Colon (tissue), 2 donors: ENCODE data around the gene SLC35F3.
"Not testable (repeated sequence)": the region's sequence is repeated elsewhere in the genome, so short reads cannot be mapped to it uniquely, and the experiment has no call there.

ENCODE experiments used
- FAIRE-seq: peaks from 2 replicates; lab custom pipeline; 2012; peaks lifted over from hg19 to GRCh38; lab: Jason Lieb, UNC
- donor health status: control.
- donor health status: control.

Gene SLC35F3

DNA sequence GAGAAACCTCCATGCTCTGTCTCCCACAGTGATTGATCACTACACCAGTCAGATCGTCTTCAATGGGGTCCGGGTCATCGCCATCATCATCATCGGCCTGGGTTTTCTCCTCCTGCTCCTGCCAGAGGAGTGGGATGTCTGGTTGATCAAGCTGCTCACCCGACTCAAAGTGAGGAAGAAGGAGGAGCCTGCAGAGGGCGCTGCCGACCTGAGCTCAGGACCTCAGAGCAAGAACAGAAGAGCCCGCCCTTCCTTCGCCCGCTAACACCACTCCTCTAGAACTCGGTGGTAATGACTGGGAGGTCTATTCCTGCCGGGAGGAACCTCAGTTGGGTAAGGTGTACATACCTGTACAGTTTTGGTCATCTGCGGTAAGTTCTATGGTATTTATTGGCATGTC lies 418.5 kb downstream of the SLC35F3 start:
- no peak for FAIRE-seq

GRCh38 chr1:234324821-234325220 lies 420.3 kb downstream of the SLC35F3 start:
- FAIRE-seq = no peak

- FAIRE-seq = no peak
Measured at GRCh38 chr1:234325878-234326496, 421.5 kb downstream of the SLC35F3 start.

DNA sequence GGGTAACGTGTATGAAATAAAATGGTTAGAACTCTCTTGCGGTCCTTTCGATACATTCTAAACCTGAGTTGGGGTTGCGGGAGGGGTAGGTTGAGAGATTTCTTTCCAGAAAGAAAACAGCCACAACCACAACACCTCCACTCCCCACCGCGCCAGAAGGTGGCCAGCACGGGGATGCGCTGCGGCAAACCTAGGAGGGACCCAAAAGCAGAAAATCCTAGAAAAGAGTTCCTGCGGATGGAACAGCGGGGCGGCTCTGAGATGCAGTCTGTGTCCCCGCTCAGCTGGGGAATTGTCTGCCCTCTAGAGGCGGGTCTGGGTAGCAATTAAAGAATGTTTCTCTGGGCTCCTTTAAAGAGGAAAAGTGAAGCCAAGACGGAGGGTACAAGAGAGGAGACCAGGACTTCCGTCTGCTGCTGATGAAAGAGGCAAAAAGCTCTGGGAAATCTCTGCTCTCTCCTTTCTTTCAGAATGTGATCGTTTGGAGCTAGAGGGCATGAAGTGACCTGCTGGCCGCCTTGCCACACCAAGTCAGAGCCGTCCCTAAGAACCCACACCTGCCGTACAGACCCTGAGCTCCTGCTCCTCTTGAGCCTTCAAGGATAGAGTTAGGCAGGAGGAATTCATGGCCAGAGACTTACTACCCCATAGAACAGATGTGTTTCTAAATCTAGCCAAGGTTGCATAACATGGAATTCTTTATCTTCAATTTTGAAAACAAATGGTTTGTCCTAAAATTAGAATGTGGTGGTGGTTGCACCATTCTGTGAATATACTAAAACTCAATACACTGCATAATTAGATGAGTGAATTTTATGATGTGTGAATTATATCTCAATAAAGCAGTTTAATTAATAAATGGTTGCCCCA lies 422.3 kb downstream of the SLC35F3 start:
- FAIRE-seq = no peak

DNA sequence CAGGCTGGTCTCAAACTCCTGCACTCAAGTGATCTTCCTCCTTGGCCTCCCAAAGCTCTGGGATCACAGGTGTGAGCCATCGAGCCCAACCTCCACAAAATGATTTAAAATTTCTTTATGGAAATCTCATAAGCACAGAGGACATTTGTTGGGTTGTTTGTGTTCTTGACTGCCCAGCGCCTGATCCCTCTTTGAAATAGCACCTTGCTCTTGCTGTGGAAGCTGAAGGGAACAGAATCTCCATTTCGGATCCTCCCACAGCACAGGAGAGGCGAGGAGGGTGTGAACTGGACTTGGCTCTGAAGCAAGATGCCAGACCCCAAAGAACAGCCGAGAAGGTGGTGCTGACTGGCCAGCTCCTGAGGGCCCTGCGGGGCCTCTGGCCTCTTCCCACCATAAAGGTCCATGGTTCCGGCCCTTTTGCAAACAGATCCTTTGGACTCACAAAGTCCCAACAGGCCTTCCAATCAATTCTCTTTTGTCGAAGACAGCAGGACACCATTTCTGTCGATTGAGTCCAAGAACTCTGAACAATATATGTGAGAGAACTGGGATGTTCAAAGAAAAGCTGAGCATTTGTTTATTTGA lies 423.2 kb downstream of the SLC35F3 start:
- no peak for FAIRE-seq

GRCh38 chr1:234330843-234331215 lies 426.4 kb downstream of the SLC35F3 start:
- no peak for FAIRE-seq

GRCh38 chr1:234331507-234331906 lies 427.0 kb downstream of the SLC35F3 start:
- FAIRE-seq = no peak

- FAIRE-seq = no peak
Measured at GRCh38 chr1:234336359-234336758, 431.9 kb downstream of the SLC35F3 start.

DNA sequence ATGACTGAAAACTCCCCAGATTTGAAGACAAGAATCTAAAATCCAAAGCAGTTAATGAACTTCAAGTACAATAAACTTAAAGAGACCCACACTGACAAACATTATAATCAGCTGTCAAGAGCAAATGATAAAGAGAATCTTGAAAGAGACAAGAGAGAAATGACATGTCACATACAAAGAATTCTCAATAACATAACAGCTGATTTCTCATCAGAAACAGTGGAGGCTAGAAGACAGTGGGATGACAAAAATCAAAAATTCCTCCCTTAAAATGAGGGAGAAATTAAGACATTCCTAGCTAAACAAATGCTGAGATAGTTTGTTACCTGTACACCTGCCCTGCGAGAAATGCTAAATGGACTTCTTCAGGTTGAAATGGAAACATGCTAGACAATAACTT lies 432.8 kb downstream of the SLC35F3 start:
- no peak for FAIRE-seq

DNA sequence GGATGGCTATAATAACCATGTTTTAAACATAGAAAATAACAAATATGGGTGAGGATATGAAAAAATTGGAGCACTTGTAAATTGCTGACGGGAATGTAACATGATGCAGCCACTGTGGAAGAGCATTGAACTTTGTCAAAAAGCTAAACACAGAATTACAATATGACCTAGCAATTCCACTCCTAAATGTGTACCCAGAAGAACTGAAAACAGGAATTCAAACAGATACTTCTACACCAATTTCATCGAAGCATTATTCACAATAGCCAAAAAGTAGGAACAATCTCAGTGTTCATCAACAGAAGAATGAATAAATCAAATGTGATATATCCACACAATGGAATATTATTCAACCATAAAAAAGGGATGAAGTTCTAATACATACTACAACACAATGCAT lies 436.1 kb downstream of the SLC35F3 start:
- no peak for FAIRE-seq

GRCh38 chr1:234342774-234343173 lies 438.3 kb downstream of the SLC35F3 start:
- no peak for FAIRE-seq

GRCh38 chr1:234345237-234345636 lies 440.8 kb downstream of the SLC35F3 start:
- FAIRE-seq = no peak

DNA sequence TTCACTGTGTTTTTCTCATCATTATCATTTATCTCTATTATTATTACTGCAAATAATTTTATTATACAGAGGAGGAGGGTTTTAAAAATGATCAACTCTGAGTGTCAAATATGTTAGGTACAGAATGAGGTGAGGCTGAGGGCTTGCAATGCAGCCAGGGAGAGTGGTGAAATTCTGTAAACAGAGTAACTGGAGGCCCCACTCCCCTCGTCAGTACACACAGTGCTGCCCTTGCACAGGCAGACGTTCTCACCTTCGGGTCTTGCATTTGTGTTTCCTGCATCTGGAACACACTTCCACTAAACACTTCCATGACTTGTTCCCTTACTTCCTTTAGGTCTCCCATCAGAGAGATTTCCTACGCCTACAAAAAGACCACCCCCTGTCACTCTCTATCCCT lies 444.5 kb downstream of the SLC35F3 start:
- FAIRE-seq = no peak

DNA sequence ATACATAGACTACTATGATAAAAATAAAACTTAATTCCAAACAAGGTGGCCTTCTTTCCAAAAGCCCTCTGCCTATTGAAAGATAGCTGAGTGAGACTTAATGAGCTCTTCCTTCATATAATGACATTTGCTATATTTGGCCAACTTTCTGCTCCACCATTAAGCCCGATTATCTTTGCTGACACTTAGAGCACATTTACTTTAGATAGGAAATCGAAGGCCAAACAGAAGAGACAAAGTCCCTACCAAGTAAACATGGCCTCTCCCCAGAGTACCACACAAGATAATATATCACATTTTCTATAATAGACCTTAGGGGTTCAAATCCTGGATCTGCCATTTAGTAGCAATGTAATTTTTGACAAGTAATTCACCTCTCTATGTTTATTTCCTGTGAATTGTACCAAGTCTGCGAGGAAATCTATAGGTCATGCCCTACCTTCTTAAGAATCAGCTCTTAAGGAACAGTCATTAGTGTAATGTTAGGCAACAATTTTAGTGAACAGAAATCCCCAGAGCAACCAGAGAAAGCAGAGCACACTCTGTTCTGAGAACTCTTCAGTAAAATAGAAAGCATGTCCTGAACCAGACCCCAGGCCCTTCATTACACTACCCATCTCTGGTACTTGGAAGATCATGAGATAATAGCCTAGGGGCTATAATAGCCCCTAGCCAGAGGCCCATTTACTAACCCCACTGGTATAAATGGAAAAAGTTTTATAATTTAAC lies 451.5 kb downstream of the SLC35F3 start:
- FAIRE-seq = no peak

DNA sequence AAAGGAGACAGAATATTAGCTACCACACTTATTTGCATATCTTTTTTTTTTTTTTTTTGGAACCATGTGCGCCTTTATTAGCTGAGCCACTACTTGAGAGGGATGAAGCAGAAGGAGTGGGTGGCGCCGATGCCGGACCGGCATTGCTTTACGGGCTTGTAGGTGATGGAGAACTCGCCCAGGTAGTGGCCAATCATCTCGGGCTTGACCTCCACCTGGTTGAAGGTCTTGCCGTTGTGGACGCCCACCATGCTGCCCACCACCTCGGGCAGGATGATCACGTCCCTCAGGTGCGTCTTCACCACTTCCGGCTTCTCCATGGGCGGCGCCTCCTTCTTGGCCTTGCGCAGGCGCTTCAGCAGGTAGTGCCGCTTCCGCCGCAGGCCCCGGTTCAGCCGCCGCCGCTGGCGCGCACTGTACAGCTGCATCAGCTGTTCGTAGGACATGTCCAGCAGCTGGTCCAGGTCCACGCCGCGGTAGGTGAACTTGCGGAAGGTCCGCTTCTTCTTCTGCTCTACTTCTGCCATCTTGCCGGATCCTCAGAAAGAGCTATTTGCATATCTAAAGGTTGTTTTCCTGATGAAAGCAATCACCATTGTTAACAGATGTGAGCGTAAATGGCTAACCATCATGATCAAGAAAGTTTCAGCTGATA lies 452.3 kb downstream of the SLC35F3 start:
- FAIRE-seq = not testable (repeated sequence)

- FAIRE-seq = no peak
Measured at GRCh38 chr1:234357831-234358230, 453.4 kb downstream of the SLC35F3 start.

GRCh38 chr1:234361102-234361603 lies 456.7 kb downstream of the SLC35F3 start:
- FAIRE-seq = no peak

GRCh38 chr1:234362558-234362957 lies 458.1 kb downstream of the SLC35F3 start:
- FAIRE-seq = no peak

DNA sequence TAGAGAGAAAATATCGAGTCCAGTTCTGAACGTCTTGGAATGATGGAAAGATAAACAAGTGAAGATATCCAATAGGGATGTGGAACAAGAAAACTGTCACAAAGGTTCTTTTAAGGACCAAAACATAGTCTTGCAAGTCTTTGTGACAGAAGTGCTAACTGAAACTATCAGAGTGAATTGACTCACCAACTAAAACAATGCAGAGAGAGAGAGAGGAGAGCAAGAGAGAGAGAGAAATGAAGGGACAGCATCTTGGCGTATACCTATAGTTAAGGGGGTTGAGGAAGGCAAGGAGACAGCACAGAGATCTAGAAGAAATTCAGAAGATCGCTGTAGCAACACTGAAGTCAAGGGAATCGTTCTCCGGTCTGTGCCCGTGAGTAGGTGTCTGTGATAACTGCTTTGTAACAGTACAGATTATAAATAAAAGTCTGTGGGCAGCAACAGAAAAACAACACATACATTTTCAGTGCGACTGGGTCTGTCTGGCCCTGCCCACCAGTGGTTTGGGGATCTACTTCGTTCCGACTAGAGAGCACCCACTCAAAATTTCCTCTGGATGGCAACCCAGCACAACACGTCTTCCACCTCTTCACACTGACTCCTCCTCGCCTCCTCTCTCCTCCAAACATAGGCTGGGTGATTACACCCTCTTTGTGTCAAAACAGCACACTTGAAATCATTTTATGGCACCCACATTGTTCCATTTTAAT lies 464.0 kb downstream of the SLC35F3 start:
- FAIRE-seq = no peak

GRCh38 chr1:234369033-234369430 lies 464.6 kb downstream of the SLC35F3 start:
- FAIRE-seq = no peak

GRCh38 chr1:234369784-234370183 lies 465.3 kb downstream of the SLC35F3 start:
- FAIRE-seq = no peak
